Measurements from ENCODE around the gene PPL. TPM values are rescaled to one million over a fixed set of nuclear protein-coding genes. Genes with fewer than 3 reads are reported as not detected.
"Not testable (repeated sequence)": the region's sequence is repeated elsewhere in the genome, so short reads cannot be mapped to it uniquely, and the experiment has no call there.

Gene PPL
- total and polyA plus RNA-seq, 4 donors, result 19.9 to 89.0 (median 52.8) TPM

- DNase-seq (no peak), ATAC-seq (ENCODE audit: insufficient read depth, low FRiP score) (no peak)
- peak overlapping the region in 1 of 2 donors; percentile 32 for H3K27ac ChIP-seq (ENCODE audit: low read depth in 1 of 2, low read length in 1 of 2)
- H3K4me1 ChIP-seq (ENCODE audit: control insufficient read depth in 5 of 5, insufficient read depth in 5 of 5, low read length in 5 of 5), result peaks cover 0 to 20% (median 12%) of the 10 kb centered on the region in 5 donors
- H3K36me3 ChIP-seq (ENCODE audit: control insufficient read depth in 4 of 4, insufficient read depth in 4 of 4, low read length in 4 of 4), result no peaks in the 10 kb centered on the region
- peaks cover 0 to 13% (median 5%) of the 10 kb centered on the region in 3 donors for H3K27me3 ChIP-seq (ENCODE audit: control insufficient read depth in 3 of 3, insufficient read depth in 3 of 3, low read length in 2 of 3)
- TF ChIP-seq, protein P1, sequence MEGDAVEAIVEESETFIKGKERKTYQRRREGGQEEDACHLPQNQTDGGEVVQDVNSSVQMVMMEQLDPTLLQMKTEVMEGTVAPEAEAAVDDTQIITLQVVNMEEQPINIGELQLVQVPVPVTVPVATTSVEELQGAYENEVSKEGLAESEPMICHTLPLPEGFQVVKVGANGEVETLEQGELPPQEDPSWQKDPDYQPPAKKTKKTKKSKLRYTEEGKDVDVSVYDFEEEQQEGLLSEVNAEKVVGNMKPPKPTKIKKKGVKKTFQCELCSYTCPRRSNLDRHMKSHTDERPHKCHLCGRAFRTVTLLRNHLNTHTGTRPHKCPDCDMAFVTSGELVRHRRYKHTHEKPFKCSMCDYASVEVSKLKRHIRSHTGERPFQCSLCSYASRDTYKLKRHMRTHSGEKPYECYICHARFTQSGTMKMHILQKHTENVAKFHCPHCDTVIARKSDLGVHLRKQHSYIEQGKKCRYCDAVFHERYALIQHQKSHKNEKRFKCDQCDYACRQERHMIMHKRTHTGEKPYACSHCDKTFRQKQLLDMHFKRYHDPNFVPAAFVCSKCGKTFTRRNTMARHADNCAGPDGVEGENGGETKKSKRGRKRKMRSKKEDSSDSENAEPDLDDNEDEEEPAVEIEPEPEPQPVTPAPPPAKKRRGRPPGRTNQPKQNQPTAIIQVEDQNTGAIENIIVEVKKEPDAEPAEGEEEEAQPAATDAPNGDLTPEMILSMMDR (IDR thresholded peaks at IDR 0.05; ENCODE audit: control extremely low read depth, extremely low read depth), result no peak
- no peak overlapping the region for H3K9ac ChIP-seq (ENCODE audit: insufficient read depth in 1 of 2, low read length in 2 of 2)
- H3K9me3 ChIP-seq (ENCODE audit: control insufficient read depth in 4 of 4, insufficient read depth in 3 of 4, low read length in 3 of 4), result no peaks in the 10 kb centered on the region
- WGBS, 2 donors, result 64 to 77% methylated on average over 8 of the region's 8 CpGs
- H3K4me3 ChIP-seq, result no peak overlapping the region
Measured at GRCh38 chr16:4933433-4933832, 3.5 kb downstream of the PPL start.

DNA sequence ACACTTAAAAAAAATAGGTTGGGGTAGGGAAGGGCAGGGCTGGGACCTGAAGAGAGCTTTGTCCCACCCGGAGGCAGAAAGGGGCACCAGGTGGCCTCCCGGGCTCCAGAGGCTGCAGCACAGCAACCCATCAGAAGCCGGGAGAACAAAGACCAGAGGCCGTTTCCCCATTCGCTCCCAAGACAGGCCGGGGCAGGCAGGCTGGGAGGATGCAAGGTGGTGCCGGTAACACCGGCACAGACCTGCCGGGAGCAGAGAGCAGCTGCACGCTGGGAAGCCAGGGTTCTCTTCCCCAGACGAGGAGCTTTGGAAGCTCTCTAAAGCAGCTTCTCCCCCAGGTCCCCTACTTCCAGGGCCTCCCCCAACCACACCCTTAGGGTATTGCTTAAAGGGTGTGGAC lies 5.6 kb downstream of the PPL start:
- peaks cover 0 to 3% (median 0%) of the 10 kb centered on the region in 3 donors for H3K27me3 ChIP-seq (ENCODE audit: control insufficient read depth in 3 of 3, insufficient read depth in 3 of 3, low read length in 2 of 3)
- no peak for DNase-seq
- peaks cover 0 to 20% (median 6%) of the 10 kb centered on the region in 5 donors for H3K4me1 ChIP-seq (ENCODE audit: control insufficient read depth in 5 of 5, insufficient read depth in 5 of 5, low read length in 5 of 5)
- H3K9me3 ChIP-seq (ENCODE audit: control insufficient read depth in 4 of 4, insufficient read depth in 3 of 4, low read length in 3 of 4), result peaks cover 0 to 8% (median 1%) of the 10 kb centered on the region in 4 donors
- TF ChIP-seq, protein P1 (IDR thresholded peaks at IDR 0.05; ENCODE audit: control extremely low read depth, extremely low read depth), result no peak
- H3K9ac ChIP-seq (ENCODE audit: insufficient read depth in 1 of 2, low read length in 2 of 2), result no peak overlapping the region
- no peak overlapping the region for H3K4me3 ChIP-seq
- 83 to 91% methylated on average over 11 of the region's 11 CpGs for WGBS, 2 donors
- H3K27ac ChIP-seq (ENCODE audit: low read depth in 1 of 2, low read length in 1 of 2), result no peak overlapping the region
- no peak for ATAC-seq (ENCODE audit: insufficient read depth, low FRiP score)
- H3K36me3 ChIP-seq (ENCODE audit: control insufficient read depth in 4 of 4, insufficient read depth in 4 of 4, low read length in 4 of 4), result no peaks in the 10 kb centered on the region

DNA sequence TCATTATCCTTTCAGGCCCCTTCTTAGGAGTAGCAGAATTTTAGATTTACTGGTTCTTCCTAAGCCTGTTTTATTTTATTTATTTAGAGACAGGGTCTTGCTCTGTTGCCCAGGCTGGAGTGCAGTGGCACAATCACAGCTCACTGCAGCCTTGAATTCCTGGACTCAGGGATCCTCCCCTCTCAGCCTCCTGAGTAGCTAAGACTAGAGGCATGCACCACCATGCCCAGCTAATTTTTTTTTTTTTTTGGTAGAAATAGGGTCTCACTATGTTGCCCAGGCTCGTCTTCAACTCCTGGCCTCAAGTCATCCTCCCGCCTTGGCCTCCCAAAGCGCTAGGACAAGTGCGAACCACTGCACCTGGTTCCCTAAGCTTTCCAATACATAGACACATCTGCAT lies 7.3 kb downstream of the PPL start:
- not testable (repeated sequence) for ATAC-seq (ENCODE audit: insufficient read depth, low FRiP score); DNase-seq; H3K9ac ChIP-seq (ENCODE audit: insufficient read depth in 1 of 2, low read length in 2 of 2); H3K9me3 ChIP-seq (ENCODE audit: control insufficient read depth in 4 of 4, insufficient read depth in 3 of 4, low read length in 3 of 4); H3K4me3 ChIP-seq; H3K27me3 ChIP-seq (ENCODE audit: control insufficient read depth in 3 of 3, insufficient read depth in 3 of 3, low read length in 2 of 3); H3K36me3 ChIP-seq (ENCODE audit: control insufficient read depth in 4 of 4, insufficient read depth in 4 of 4, low read length in 4 of 4); H3K27ac ChIP-seq (ENCODE audit: low read depth in 1 of 2, low read length in 1 of 2)
- peaks cover 0 to 16% (median 0%) of the 10 kb centered on the region in 5 donors for H3K4me1 ChIP-seq (ENCODE audit: control insufficient read depth in 5 of 5, insufficient read depth in 5 of 5, low read length in 5 of 5)
- 93% methylated on average over 4 of the region's 4 CpGs for WGBS, 2 donors

- Histone ChIP-seq H3K9ac (ENCODE audit: insufficient read depth in 1 of 2, low read length in 2 of 2) (no peak overlapping the region), H3K27me3 (ENCODE audit: control insufficient read depth in 3 of 3, insufficient read depth in 3 of 3, low read length in 2 of 3) (no peaks in the 10 kb centered on the region), H3K36me3 (ENCODE audit: control insufficient read depth in 4 of 4, insufficient read depth in 4 of 4, low read length in 4 of 4) (no peaks in the 10 kb centered on the region), H3K4me1 (ENCODE audit: control insufficient read depth in 5 of 5, insufficient read depth in 5 of 5, low read length in 5 of 5) (peaks cover 0 to 13% (median 0%) of the 10 kb centered on the region in 5 donors), H3K4me3 (no peak overlapping the region), H3K9me3 (ENCODE audit: control insufficient read depth in 4 of 4, insufficient read depth in 3 of 4, low read length in 3 of 4) (peaks cover 0 to 8% (median 1%) of the 10 kb centered on the region in 4 donors), H3K27ac (ENCODE audit: low read depth in 1 of 2, low read length in 1 of 2) (no peak overlapping the region)
- DNase-seq (no peak), ATAC-seq (ENCODE audit: insufficient read depth, low FRiP score) (no peak)
- 87 to 91% methylated on average over 6 of the region's 6 CpGs for WGBS, 2 donors
- TF ChIP-seq, protein P1 (IDR thresholded peaks at IDR 0.05; ENCODE audit: control extremely low read depth, extremely low read depth), result no peak
Measured at GRCh38 chr16:4928227-4928626, 8.7 kb downstream of the PPL start.
